ENCODE data around the gene ATAD2B.
A peak's percentile ranks its signal among the peaks of the same experiment; 100 is the strongest.

DNA sequence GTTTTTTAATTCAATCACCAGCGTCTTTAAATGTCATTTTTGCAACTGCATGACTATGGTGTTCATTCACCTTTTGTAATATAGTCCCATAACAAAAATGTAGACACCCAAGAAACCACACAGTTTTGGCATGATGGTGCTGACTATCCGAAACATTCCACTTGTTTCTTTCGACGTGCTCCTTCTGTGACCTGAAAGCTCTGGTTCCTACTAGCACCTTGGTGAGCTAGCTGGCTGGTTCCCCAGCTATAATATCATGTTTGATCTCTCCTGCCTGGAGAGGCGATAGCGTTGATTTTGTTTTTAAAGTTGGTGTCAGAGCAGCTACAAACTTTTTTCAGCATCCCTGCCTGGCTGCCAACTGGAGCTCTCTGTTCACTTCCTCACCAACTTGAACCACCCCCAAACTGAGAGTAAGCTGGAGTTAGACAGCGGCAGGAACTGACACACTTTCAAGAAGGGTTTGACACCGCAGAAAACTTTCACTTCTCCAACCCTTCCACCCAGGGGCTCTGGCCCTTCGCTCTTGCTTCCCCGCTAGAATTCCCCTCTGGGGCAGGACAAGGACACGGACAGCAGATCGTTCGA is 1.1 kb downstream of the ATAD2B start:
- TF ChIP-seq POLR2A (IDR thresholded peaks at IDR 0.05): peak in 1 of 3 donors; percentile 66
- TF ChIP-seq, protein P1, sequence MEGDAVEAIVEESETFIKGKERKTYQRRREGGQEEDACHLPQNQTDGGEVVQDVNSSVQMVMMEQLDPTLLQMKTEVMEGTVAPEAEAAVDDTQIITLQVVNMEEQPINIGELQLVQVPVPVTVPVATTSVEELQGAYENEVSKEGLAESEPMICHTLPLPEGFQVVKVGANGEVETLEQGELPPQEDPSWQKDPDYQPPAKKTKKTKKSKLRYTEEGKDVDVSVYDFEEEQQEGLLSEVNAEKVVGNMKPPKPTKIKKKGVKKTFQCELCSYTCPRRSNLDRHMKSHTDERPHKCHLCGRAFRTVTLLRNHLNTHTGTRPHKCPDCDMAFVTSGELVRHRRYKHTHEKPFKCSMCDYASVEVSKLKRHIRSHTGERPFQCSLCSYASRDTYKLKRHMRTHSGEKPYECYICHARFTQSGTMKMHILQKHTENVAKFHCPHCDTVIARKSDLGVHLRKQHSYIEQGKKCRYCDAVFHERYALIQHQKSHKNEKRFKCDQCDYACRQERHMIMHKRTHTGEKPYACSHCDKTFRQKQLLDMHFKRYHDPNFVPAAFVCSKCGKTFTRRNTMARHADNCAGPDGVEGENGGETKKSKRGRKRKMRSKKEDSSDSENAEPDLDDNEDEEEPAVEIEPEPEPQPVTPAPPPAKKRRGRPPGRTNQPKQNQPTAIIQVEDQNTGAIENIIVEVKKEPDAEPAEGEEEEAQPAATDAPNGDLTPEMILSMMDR (IDR thresholded peaks at IDR 0.05 in 8 of 11, conservative IDR thresholded peaks at IDR 0.05 in 3 of 11): no peak
